GM18507 (cell line): ENCODE data around the gene DMXL1.
"Not testable (repeated sequence)": the region's sequence is repeated elsewhere in the genome, so short reads cannot be mapped to it uniquely, and the experiment has no call there.

Experiments
- DNase-seq: peaks from one replicate; pipeline ENCODE4 v3.0.0; 2011; ENCODE audit warnings: low read depth; ENCODE audit not compliant: insufficient read length; ENCODE audit errors: extremely low spot score
- FAIRE-seq: peaks from 2 replicates; lab custom pipeline; 2011; peaks lifted over from hg19 to GRCh38; lab: Jason Lieb, UNC

Gene DMXL1

DNA sequence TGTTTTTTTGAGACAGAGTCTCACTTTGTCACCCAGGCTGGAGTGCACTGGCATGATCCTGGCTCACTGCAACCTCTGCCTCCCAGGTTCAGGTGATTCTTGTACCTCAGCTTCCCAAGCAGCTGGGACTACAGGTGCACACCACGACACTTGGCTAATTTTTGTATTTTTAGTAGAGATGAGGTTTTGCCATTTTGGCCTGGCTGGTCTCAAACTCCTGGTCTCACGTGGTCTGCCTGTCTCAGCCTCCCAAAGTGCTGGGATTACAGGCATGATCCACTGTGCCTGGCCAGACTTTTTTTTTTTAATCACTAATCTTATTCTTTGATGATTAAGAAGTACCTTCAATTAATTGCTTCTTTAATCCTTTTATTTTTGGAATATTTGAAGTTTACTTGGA is 114.6 kb downstream of the DMXL1 start:
- DNase-seq, FAIRE-seq: not testable (repeated sequence)

- no peak for DNase-seq
- FAIRE-seq = peak; percentile 56
These were observed 117.1 kb downstream of the DMXL1 start for GRCh38 chr5:119187776-119188529.

- DNase-seq = no peak
- FAIRE-seq = no peak
These were observed 119.7 kb downstream of the DMXL1 start for GRCh38 chr5:119190470-119191095.

DNA sequence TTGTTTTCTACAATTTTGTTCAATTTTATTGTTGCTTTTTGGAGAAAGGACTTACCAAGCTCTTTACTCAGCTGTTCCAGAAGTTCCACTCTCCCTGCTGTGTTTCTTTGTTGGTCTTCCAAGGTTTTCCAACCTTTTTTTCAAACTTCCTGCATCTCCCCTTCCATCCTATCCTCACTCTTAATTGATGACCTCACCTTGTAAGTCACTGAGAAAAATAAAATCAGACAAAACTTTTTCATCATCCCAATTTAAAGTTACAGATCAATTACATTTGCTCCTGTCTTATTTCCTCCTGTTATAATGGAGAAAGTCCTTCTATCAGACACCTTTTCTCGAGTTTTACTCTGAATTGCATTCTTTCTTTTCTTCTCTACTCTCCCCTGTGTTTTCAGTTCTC is 121.1 kb downstream of the DMXL1 start:
- no peak for DNase-seq
- no peak for FAIRE-seq

- DNase-seq (no peak), FAIRE-seq (no peak)
These were observed 129.9 kb downstream of the DMXL1 start for GRCh38 chr5:119200795-119201194.

- DNase-seq = no peak
- no peak for FAIRE-seq
These were observed 136.2 kb downstream of the DMXL1 start for GRCh38 chr5:119207105-119207504.

- FAIRE-seq (no peak), DNase-seq (no peak)
These were observed 141.1 kb downstream of the DMXL1 start for GRCh38 chr5:119212026-119212425.

- FAIRE-seq = no peak
- DNase-seq = no peak
These were observed 141.8 kb downstream of the DMXL1 start for GRCh38 chr5:119212676-119213075.

DNA sequence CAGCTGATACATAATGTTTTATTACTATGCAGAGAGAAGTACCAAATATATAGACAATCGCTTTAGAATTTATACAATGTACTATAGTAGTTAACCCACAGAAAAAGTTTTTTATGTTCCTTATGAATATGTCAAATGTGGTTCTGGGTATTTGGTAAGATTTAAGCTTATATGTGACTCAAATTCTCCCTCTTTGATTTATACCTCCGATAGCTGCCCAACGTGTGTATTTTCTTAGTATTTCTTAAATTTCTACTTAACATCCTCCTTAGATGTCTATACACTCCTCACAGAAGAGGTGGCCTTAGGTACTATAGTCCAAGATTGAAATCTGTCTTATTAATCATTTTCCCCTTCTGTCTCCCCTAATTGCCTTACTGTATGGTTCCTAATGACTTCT is 146.3 kb downstream of the DMXL1 start:
- FAIRE-seq = no peak
- no peak for DNase-seq

- FAIRE-seq (no peak), DNase-seq (no peak)
These were observed 148.2 kb downstream of the DMXL1 start for GRCh38 chr5:119218830-119219782.

DNA sequence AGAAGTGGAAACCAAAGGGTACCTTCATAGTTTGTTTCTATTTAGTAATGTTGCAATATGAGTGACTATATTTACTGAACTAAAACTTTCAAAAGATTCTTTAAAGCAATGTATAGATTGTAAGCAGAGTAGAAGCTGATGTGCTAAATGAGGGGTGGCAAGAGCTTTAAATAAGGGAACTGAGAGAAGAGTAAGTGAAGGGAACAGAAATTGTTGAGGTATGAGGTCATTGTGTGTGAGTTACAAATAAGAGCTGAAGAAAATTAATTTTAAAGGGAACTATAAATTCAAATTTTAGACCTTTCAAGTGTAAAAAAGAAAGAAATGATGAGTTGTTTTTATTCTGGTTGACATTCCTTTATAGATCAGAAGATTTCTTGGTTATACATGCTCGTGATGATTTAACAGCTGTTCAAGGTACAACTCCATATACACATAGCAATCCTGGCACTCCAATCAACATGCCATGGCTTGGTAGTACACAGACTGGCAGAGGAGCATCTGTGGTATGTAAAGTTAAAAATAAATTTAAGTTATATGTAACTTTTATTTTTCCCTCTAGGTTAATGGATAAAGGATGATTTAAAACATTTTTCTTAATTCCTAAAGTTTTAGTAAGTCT is 149.8 kb downstream of the DMXL1 start:
- DNase-seq (peak; percentile 4), FAIRE-seq (no peak)

GRCh38 chr5:119221330-119221729 is 150.4 kb downstream of the DMXL1 start:
- FAIRE-seq (no peak), DNase-seq (no peak)

DNA sequence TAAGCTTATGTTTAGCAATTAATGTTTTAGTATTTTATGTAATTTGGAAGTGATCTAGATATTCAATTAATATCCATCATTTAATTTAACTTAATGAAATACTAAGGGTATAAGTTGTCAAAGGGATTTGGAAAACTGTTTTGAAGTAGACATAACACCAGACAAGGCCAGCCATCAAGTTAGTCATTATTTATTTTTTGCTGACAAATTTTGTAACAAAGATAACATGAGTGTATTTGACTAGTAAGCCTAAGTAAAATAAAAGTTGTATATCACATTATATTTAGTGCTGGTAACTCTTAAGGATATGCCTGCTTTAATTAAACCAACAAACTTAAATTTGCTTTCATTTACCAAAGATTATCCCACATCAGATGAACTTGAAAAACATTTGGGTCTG is 159.1 kb downstream of the DMXL1 start:
- peak; percentile 31 for FAIRE-seq

DNA sequence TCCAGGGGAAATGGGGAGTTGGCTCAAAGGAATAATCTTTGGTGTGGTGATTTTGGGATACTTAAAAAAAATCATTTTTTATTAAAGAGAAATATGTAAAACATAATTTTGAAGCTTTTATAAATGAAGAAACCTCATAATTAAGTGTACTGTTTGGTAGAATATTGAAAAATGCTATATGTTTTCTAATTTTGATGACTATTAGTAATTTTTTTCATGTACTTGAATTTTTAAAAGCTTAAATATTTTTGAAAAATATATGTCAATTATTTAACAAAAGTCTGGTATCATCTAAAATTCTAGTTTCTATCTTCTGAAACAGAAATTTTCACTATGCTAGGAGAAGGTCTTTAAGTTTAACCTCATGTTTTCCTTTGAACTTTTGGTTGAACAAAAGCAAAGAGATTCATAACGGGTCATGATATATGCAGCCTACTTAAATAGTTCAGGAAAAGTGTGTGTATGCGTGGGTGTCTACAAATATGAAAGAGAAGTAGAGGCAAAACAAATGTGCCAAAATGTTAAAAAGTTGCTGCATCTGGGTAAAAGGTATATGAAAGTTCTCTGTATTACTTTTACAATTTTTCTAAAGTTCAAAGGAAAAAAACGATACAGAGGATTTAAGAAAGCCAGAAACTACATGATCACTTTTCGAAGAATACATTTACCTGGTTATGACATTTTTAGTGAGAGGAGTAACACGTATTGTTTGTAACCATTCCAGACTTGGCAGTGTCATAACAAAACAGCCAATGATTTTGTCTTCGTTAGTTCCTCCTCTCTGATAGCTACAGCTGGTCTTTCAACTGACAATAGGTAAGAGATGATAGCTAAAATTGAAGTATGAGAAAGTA is 167.6 kb downstream of the DMXL1 start:
- no peak for FAIRE-seq
- no peak for DNase-seq

More for the DNA sequence above, 159.1 kb downstream of the DMXL1 start:
- no peak for DNase-seq

GRCh38 chr5:119239119-119239417 is 168.2 kb downstream of the DMXL1 start:
- FAIRE-seq (no peak), DNase-seq (no peak)

DNA sequence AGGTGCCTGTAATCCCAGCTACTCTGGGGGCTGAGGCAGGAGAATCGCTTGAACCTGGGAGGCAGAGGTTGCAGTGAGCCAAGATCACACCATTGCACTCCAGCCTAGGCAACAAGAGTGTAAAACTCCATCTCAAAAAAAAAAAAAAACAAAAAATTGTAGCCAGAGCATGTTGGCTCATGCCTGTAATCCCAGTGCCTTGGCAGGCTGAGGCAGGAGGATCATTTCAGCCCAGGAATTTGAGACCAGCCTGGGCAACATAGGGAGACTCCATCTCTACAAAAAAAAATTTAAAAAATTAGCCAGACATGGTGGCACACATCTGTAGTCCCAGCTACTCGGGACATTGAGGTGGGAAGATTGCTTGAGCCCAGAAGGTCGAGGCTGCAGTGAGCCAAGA is 168.9 kb downstream of the DMXL1 start:
- DNase-seq, FAIRE-seq: not testable (repeated sequence)

DNA sequence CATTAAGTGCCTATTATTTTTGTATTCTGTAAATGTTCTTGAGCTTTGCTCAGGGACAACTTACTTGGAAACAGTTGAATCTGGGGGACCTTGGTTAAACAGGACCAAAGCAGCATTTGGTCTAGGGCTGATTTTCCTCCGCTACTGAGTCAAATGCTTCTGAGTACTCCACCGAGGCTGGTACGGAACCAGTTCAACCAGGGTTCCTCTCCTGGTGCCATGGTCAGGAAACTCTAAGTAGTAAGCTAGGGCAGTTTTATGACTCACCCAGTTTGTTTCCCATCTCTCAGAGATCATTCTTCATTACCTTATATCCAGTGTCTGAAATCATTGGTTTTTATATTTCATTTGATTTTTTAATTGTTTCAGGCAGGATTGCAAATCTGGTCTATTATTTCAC is 173.0 kb downstream of the DMXL1 start:
- DNase-seq = no peak
- no peak for FAIRE-seq

DNA sequence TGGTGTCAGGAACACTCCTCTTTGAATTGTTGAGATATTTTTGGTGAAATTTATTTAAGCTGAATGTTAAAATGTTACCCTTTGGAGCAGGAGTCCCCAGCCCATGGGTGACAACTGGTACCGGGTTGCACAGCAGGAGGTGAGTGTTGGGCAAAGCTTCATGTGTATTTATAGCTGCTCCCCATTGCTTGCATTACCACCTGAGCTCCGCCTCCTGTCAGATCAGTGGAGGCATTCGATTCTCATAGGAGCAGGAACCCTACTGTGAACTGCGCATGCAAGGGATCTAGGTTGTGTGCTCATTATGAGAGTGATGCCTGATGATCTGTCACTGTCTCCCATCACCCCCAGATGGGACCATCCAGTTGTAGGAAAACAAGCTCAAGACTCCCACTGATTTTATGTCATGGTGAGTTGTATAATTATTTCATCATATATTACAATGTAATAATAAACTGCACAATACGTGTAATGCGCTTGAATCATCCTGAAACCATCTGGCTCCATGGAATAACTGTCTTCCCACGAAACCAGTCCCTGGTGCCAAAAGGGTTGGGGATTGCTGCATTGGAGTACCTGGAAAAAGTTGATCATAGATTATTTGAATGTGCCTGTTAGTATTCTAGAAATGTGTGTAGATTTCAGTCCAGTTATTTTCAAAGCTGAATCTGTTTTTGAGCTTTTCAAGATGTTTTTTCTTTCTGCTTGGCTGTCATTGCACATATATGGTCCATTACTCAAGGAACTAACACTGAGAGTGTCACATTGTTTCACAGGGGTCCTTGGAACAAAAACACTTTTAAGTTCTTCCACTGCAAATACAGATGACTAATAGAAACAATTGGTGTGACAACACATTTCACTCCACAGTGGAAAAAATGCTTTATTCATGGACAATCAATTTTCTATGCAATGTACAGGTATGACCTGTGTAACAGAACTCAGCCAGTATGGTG is 180.3 kb downstream of the DMXL1 start:
- FAIRE-seq (no peak), DNase-seq (no peak)
